B cell (primary cell): ENCODE data around the gene RAD51D. TPM values are rescaled to one million over a fixed set of nuclear protein-coding genes. Genes with fewer than 3 reads are reported as not detected.
"Not testable (repeated sequence)": the region's sequence is repeated elsewhere in the genome, so short reads cannot be mapped to it uniquely, and the experiment has no call there.

ENCODE experiments used
- ATAC-seq: fragments of 200-7000 bp; cut with Tn5 transposase; one replicate; pipeline ENCODE4 v1.10.0; 2021; ENCODE audit warnings: low read depth, mild to moderate bottlenecking, moderate number of reproducible peaks, moderate library complexity
- CTCF ChIA-PET: fragments of 350-600 bp; sonication (Branson Sonifier 250); formaldehyde crosslinking; loops from one replicate; lab custom pipeline; 2021; ENCODE audit warnings: antibody characterized with exemption, inconsistent platforms; lab: Charles Lee
- POLR2A ChIA-PET: fragments of 350-600 bp; sonication (Branson Sonifier 250); formaldehyde crosslinking; loops from one replicate; lab custom pipeline; 2021; ENCODE audit warnings: antibody characterized with exemption; lab: Charles Lee
- DNase-seq: peaks from one replicate; pipeline ENCODE4 v3.0.0; 2013
- H2AFZ ChIP-seq: 2 replicates; pipeline ENCODE4 v1.6.1; 2012; ENCODE audit warnings: mild to moderate bottlenecking, low read depth, low read length; ENCODE audit not compliant: insufficient read depth, poor library complexity, severe bottlenecking
- H3K27ac ChIP-seq, 2 donors: 1 replicate in 1 of 2; 2 replicates in 1 of 2; pipeline ENCODE4 v1.5.1; 2012 to 2013; ENCODE audit warnings: low read length in 2 of 2, mild to moderate bottlenecking in 2 of 2, moderate library complexity in 1 of 2
- H3K27me3 ChIP-seq, 4 experiments: fragments of 200-600 bp in 1 of 4; sonication (generic) in 1 of 4; replicated peaks in 1 of 4; 1 replicate in 2 of 4; 2 replicates in 2 of 4; pipeline versions ENCODE4 v1.6.1 to v1.7.0; 2013 to 2016; ENCODE audit warnings: low read length in 3 of 4, mild to moderate bottlenecking in 2 of 4, mixed read lengths in 1 of 4, moderate library complexity in 1 of 4; ENCODE audit not compliant: insufficient read depth in 4 of 4, control insufficient read depth in 3 of 4; ENCODE audit errors: control extremely low read depth in 1 of 4
- H3K36me3 ChIP-seq, 2 experiments: replicated peaks in 1 of 2; 1 replicate in 1 of 2; 2 replicates in 1 of 2; pipeline versions ENCODE4 v1.6.1 to v1.7.1; 2013; ENCODE audit warnings: low read length in 1 of 2; ENCODE audit not compliant: insufficient read depth in 2 of 2, control insufficient read depth in 1 of 2; ENCODE audit errors: control extremely low read depth in 1 of 2, extremely low read depth in 1 of 2
- H3K4me1 ChIP-seq, 2 donors: fragments of 200-600 bp in 1 of 2; sonication (generic) in 1 of 2; 1 replicate in 1 of 2; 2 replicates in 1 of 2; pipeline versions ENCODE4 v1.5.1 to v1.6.1; 2013 to 2017; ENCODE audit warnings: low read length in 2 of 2; ENCODE audit not compliant: control insufficient read depth in 2 of 2, insufficient read depth in 2 of 2
- H3K4me2 ChIP-seq: replicated peaks from 2 replicates; pipeline ENCODE3; 2012; ENCODE audit warnings: mild to moderate bottlenecking, low read depth, low read length; ENCODE audit not compliant: poor library complexity, severe bottlenecking
- H3K4me3 ChIP-seq, 5 experiments: fragments of 200-600 bp in 1 of 5; sonication (generic) in 1 of 5; 1 replicate in 3 of 5; 2 replicates in 2 of 5; pipeline versions ENCODE4 v1.5.1 to v1.7.0; 2011 to 2016; ENCODE audit warnings: low read length in 4 of 5, mild to moderate bottlenecking in 4 of 5, low read depth in 2 of 5, control low read depth in 1 of 5, moderate library complexity in 1 of 5; ENCODE audit not compliant: insufficient read depth in 1 of 5; ENCODE audit errors: control extremely low read depth in 1 of 5, extremely low read depth in 1 of 5
- H3K79me2 ChIP-seq: fragments of 200-600 bp; sonication (generic); one replicate; pipeline ENCODE4 v1.6.0; 2016; ENCODE audit warnings: low read length; ENCODE audit not compliant: control insufficient read depth, insufficient read depth
- H3K9ac ChIP-seq: fragments of 200-600 bp; sonication (generic); 2 replicates; pipeline ENCODE4 v1.6.1; 2017; ENCODE audit warnings: mild to moderate bottlenecking, low read length, moderate library complexity
- H3K9me3 ChIP-seq, 3 donors: one replicate each; pipeline versions ENCODE4 v1.6.1 to v1.7.1; 2013; ENCODE audit warnings: low read length in 2 of 3; ENCODE audit not compliant: control insufficient read depth in 2 of 3, insufficient read depth in 1 of 3; ENCODE audit errors: control extremely low read depth in 1 of 3
- H4K20me1 ChIP-seq: 2 replicates; pipeline ENCODE4 v1.6.0; 2012; ENCODE audit warnings: mild to moderate bottlenecking, low read length; ENCODE audit not compliant: insufficient read depth, control insufficient read depth, poor library complexity, severe bottlenecking
- H3K27ac Mint-ChIP-seq: one replicate; pipeline ENCODE4 v1.8.0; 2021; ENCODE audit warnings: mixed read lengths
- H3K27me3 Mint-ChIP-seq: one replicate; pipeline ENCODE4 v1.8.0; 2021; ENCODE audit warnings: mixed read lengths
- H3K4me1 Mint-ChIP-seq: one replicate; pipeline ENCODE4 v1.8.0; 2021; ENCODE audit warnings: mixed read lengths
- H3K4me3 Mint-ChIP-seq: one replicate; pipeline ENCODE4 v1.8.0; 2021; ENCODE audit warnings: mixed read lengths
- H3K9me3 Mint-ChIP-seq: one replicate; pipeline ENCODE4 v1.8.0; 2022; ENCODE audit warnings: mixed read lengths; ENCODE audit not compliant: insufficient read depth
- CTCF ChIP-seq: fragments of 200-600 bp; IDR thresholded peaks from one replicate; pipeline ENCODE4 v1.8.0; 2022; ENCODE audit warnings: antibody characterized with exemption, mild to moderate bottlenecking
- EZH2 ChIP-seq: IDR thresholded peaks from 2 replicates; pipeline ENCODE4 v1.6.1; 2012; ENCODE audit warnings: borderline replicate concordance, low read depth, mild to moderate bottlenecking, moderate library complexity, low read length; ENCODE audit not compliant: insufficient read depth, poor library complexity, severe bottlenecking
- WGBS: methylation state at CpG from one replicate; pipeline ENCODE4 v1.1.5; 2013; ENCODE audit warnings: missing lambda C conversion rate; ENCODE audit not compliant: insufficient coverage; 5-methylcytosine and 5-hydroxymethylcytosine counted together
- intact Hi-C: fragments of 100-400 bp; cut with micrococcal nuclease; formaldehyde crosslinking; loops from one replicate; pipeline ENCODE4 v1.10.0; 2022
- polyA plus RNA-seq: library from polyadenylated mRNA; depleted of rRNA; stranded (reverse); fragments of >200 nt; gene quantifications from 2 replicates; pipeline ENCODE4 v1.2.3, GENCODE V29; 2012
- small RNA-seq: library from RNA; depleted of rRNA; stranded (forward); fragments of <200 nt; gene quantifications from one replicate; pipeline ENCODE3, GENCODE V24; 2012; ENCODE audit warnings: low replicate concordance, low read depth; ENCODE audit not compliant: insufficient read length
- total RNA-seq, 2 donors: library from RNA; stranded (reverse); fragments of 120-200 nt in 1 of 2; gene quantifications; 1 replicate in 1 of 2; 2 replicates in 1 of 2; pipeline versions ENCODE4 v1.2.3 to v1.2.4, GENCODE V29; 2013 to 2022

The RAD51D gene
- total and polyA plus RNA-seq, 2 donors (not counting 1 experiment from before 2014, with no cell fraction given) = 12.8 to 29.4 TPM

DNA sequence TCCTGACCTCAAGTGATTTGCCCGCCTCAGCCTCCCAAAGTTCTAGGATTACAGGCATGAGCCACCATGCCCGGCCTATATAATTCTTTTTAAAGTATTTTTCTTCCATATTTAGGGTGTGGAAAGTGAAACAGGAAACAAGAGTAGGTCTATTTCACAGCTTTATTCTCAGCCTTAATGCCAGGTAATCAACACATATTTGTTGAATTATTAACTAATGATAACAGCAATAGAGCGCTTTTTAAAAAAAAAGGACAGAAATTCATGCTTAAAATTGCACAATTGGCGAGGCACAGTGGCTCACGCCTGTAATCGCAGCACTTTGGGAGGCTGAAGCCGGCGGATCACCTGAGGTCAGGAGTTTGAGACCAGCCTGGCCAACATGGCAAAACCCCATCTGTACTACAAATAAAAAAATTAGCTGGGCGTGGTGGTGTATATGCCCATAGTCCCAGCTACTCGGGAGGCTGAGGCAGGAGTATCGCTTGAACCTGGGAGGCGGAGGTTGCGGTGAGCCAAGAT is 74.1 kb downstream of the RAD51D start:
- Mint-ChIP-seq H3K4me1 (peaks cover 38% of the 10 kb centered on the region), H3K4me3 (peak overlapping the region; percentile 68), H3K27ac (peak overlapping the region; percentile 8)
- H3K36me3 ChIP-seq, H3K27me3 Mint-ChIP-seq, H3K9ac ChIP-seq, intact Hi-C loops, H4K20me1 ChIP-seq, H2AFZ ChIP-seq, H3K9me3 Mint-ChIP-seq, POLR2A ChIA-PET, H3K27me3 ChIP-seq, ATAC-seq, H3K9me3 ChIP-seq, DNase-seq: not testable (repeated sequence)
- peaks cover 26 to 39% of the 10 kb centered on the region in 2 donors for H3K4me1 ChIP-seq
- WGBS = 95% methylated on average over 8 of the region's 13 CpGs
- H3K4me3 ChIP-seq = peak overlapping the region in 1 of 5 experiments; percentile 1
- H3K27ac ChIP-seq = peak overlapping the region in 1 of 2 donors; percentile 23
- CTCF ChIA-PET = interaction anchor here (0.9 to 1.4 kb wide), 2 partner anchors 39 to 44 kb away, joined by 3 to 4 read pairs; no protein-coding TSS in a partner anchor
- peak overlapping the region; percentile 40 for H3K4me2 ChIP-seq
- peaks cover 84% of the 10 kb centered on the region for H3K79me2 ChIP-seq

GRCh38 chr17:35044181-35044580 is 75.5 kb downstream of the RAD51D start:
- H2AFZ ChIP-seq = no peak overlapping the region
- peaks cover 34% of the 10 kb centered on the region for H3K4me1 Mint-ChIP-seq
- no peaks in the 10 kb centered on the region for H3K27me3 Mint-ChIP-seq
- H3K4me3 Mint-ChIP-seq = no peak overlapping the region
- no peak overlapping the region for H3K4me3 ChIP-seq
- H3K9me3 Mint-ChIP-seq = no peaks in the 10 kb centered on the region
- no peak for ATAC-seq
- peaks cover 26 to 33% of the 10 kb centered on the region in 2 donors for H3K4me1 ChIP-seq
- no peaks in the 10 kb centered on the region for H3K27me3 ChIP-seq
- intact Hi-C loops = no loop called here
- no peak overlapping the region for H3K27ac ChIP-seq
- ChIA-PET CTCF (interaction anchor here (1.6 kb wide), 1 partner anchor 45 kb away, joined by 3 read pairs; no protein-coding TSS in a partner anchor), POLR2A (no interaction called here)
- H3K27ac Mint-ChIP-seq = no peak overlapping the region
- DNase-seq = no peak
- H3K9me3 ChIP-seq = no peaks in the 10 kb centered on the region
- WGBS = 84% methylated on average over 6 of the region's 8 CpGs
- TF ChIP-seq EZH2 = no peak
- TF ChIP-seq CTCF = no peak
- H3K9ac ChIP-seq = no peak overlapping the region
- H3K36me3 ChIP-seq = no peaks in the 10 kb centered on the region
- H3K79me2 ChIP-seq = peaks cover 78% of the 10 kb centered on the region
- H4K20me1 ChIP-seq = no peaks in the 10 kb centered on the region
- no peak overlapping the region for H3K4me2 ChIP-seq

Small RNAs within 50 kb of the gene (small RNA-seq; reads per million reads assigned to genes)
- gene AC004223.1 = not detected
- gene RNU6-840P = not detected

Other genes starting within 250 kb of the RAD51D start
- 2.6 and 2.8 TPM in 2 replicates for gene CCT6B, start 158.4 kb downstream of the RAD51D start, total RNA-seq
- 0.82 and 1.0 TPM in 2 replicates for gene CCT6B, start 158.4 kb downstream of the RAD51D start, polyA plus RNA-seq
- gene ZNF830, start 158.3 kb downstream of the RAD51D start, total RNA-seq = 44.6 and 45.4 TPM in 2 replicates
- gene ZNF830, start 158.3 kb downstream of the RAD51D start, polyA plus RNA-seq = 9.3 and 18.4 TPM in 2 replicates
- gene LIG3, start 139.3 kb downstream of the RAD51D start, total RNA-seq = 34.4 and 43.1 TPM in 2 replicates
- gene LIG3, start 139.3 kb downstream of the RAD51D start, polyA plus RNA-seq = 8.8 and 9.2 TPM in 2 replicates
- 36.2 and 36.9 TPM in 2 replicates for gene RFFL, start 56.2 kb downstream of the RAD51D start, total RNA-seq
- gene RFFL, start 56.2 kb downstream of the RAD51D start, polyA plus RNA-seq = 12.8 and 13.6 TPM in 2 replicates
- gene FNDC8, start 1.8 kb upstream of the RAD51D start, total RNA-seq = not detected in 2 replicates
- not detected in 2 replicates for gene FNDC8, start 1.8 kb upstream of the RAD51D start, polyA plus RNA-seq
- gene NLE1, start 22.4 kb upstream of the RAD51D start, total RNA-seq = 13.7 and 17.5 TPM in 2 replicates
- 10.4 and 16.5 TPM in 2 replicates for gene NLE1, start 22.4 kb upstream of the RAD51D start, polyA plus RNA-seq
- gene UNC45B, start 28.0 kb upstream of the RAD51D start, total RNA-seq = not detected in 2 replicates
- not detected in 2 replicates for gene UNC45B, start 28.0 kb upstream of the RAD51D start, polyA plus RNA-seq
- not detected in 2 replicates for gene SLC35G3, start 74.5 kb upstream of the RAD51D start, total RNA-seq
- gene SLC35G3, start 74.5 kb upstream of the RAD51D start, polyA plus RNA-seq = not detected in 2 replicates
- gene SLFN5, start 123.2 kb upstream of the RAD51D start, total RNA-seq = 11.1 and 12.5 TPM in 2 replicates
- 0.82 and 1.5 TPM in 2 replicates for gene SLFN5, start 123.2 kb upstream of the RAD51D start, polyA plus RNA-seq